HG03378 (cell line): ENCODE data around the gene ACD.

Experiments
- ATAC-seq: cut with Tn5 transposase; IDR thresholded peaks from one replicate; pipeline ENCODE4 v1.9.1; 2021; ENCODE audit warnings: mild to moderate bottlenecking, moderate library complexity; ENCODE audit not compliant: unreplicated experiment

Gene ACD

GRCh38 chr16:67648088-67648763 is 11.8 kb downstream of the ACD start:
- no peak for ATAC-seq

- ATAC-seq = no peak
Measured at GRCh38 chr16:67647681-67648080, 12.4 kb downstream of the ACD start.

GRCh38 chr16:67647111-67647651 is 12.9 kb downstream of the ACD start:
- no peak for ATAC-seq

GRCh38 chr16:67645397-67646121 is 14.5 kb downstream of the ACD start:
- no peak for ATAC-seq

- ATAC-seq = no peak
Measured at GRCh38 chr16:67644038-67644437, 16.0 kb downstream of the ACD start.

- no peak for ATAC-seq
Measured at GRCh38 chr16:67641779-67642708, 18.0 kb downstream of the ACD start.

DNA sequence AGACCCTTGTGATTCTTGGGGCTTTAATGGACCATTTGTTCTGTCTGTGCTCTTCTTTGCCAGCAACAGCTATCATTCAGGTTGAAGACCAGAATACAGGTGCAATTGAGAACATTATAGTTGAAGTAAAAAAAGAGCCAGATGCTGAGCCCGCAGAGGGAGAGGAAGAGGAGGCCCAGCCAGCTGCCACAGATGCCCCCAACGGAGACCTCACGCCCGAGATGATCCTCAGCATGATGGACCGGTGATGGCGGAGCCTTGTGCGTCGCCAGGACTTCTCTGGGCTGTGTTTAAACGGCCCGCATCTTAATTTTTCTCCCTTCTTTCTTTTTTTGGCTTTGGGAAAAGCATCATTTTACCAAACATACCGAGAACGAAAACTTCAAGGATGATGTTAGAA is 22.4 kb downstream of the ACD start:
- no peak for ATAC-seq

- ATAC-seq = no peak
Measured at GRCh38 chr16:67636713-67637112, 23.3 kb downstream of the ACD start.

GRCh38 chr16:67632415-67633172 is 27.5 kb downstream of the ACD start:
- ATAC-seq = no peak

DNA sequence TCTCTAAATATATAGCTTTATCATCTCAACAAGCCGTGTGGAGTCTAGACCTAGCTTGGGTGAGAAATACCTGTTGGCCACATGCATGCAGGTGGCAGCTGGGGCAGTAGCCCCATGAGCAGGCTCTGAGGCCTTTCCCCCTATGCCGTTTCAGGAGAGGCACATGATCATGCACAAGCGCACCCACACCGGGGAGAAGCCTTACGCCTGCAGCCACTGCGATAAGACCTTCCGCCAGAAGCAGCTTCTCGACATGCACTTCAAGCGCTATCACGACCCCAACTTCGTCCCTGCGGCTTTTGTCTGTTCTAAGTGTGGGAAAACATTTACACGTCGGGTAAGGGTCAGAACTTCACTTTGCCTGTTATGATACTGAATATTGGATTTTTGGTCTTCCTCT is 31.8 kb downstream of the ACD start:
- ATAC-seq = no peak

- ATAC-seq = no peak
Measured at GRCh38 chr16:67613808-67614207, 46.3 kb downstream of the ACD start.

DNA sequence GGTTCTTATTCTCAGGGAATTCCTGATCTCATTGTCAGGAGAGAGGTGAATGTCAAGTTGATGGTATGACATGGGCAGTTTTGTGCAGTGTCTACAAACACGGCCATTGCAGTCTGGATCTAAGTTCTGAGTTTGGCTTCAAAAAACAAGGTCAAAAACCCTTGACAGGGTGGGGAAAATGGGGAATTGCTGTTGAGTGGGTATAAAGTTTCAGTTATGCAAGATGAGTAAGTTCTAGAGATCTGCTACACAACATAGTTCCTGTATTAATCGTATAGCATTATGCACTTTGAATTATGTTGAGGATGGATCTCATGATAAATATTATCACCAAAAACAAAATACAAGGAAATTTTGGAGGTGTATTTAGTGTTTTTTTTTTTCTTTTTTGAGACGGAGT is 51.7 kb downstream of the ACD start:
- no peak for ATAC-seq
